H7 (cell line): ENCODE results near the gene KLK14. TPM values are rescaled to one million over a fixed set of nuclear protein-coding genes. Genes with fewer than 3 reads are reported as not detected.

Experiments
- DNase-seq: peaks from one replicate; pipeline ENCODE4 v3.0.0; 2012
- H3K27me3 ChIP-seq: 2 replicates; pipeline ENCODE4 v1.6.0; 2011; ENCODE audit warnings: mild to moderate bottlenecking, low read length; ENCODE audit not compliant: control insufficient read depth, insufficient read depth
- H3K36me3 ChIP-seq: replicated peaks from 2 replicates; pipeline ENCODE4 v1.5.1; 2011; ENCODE audit warnings: low read length; ENCODE audit not compliant: control insufficient read depth, insufficient read depth
- H3K4me3 ChIP-seq: 2 replicates; pipeline ENCODE4 v1.5.1; 2011; ENCODE audit warnings: low read depth, mild to moderate bottlenecking, control low read depth, low read length, moderate library complexity; ENCODE audit not compliant: insufficient read depth
- total RNA-seq: library from RNA; depleted of rRNA; stranded (reverse); fragments of >200 nt; shearing (Covaris generic); gene quantifications from 2 replicates; pipeline ENCODE4 v1.2.3, GENCODE V29; 2014; rRNA removed

KLK14 gene
- total RNA-seq, 1 experiment from 2014 or later, result not detected

DNA sequence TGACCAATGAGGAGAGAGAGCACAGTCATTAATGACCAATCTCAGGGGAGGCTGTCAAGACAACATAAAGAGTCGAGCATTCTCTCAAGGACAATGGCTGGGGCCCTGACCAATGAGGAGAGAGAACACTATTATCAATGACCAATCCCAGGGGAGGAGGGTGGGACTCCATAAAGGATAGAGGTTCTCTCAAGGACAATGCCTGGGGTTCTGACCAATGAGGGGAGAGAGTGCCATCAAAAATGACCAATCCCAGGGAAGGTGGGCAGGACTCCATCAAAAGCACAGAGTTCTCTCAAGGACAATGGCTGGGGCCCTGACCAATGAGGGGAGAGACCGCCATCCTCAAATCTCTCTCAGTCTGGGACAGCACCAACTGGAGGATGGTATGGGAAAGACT, 53.0 kb downstream of the KLK14 start:
- Histone ChIP-seq H3K36me3 (no peaks in the 10 kb centered on the region), H3K27me3 (no peaks in the 10 kb centered on the region), H3K4me3 (no peak overlapping the region)
- peak; percentile 66 for DNase-seq

Other genes starting within 250 kb of the KLK14 start
- gene KLK15, start 249.3 kb downstream of the KLK14 start, total RNA-seq, result not detected in 2 replicates
- gene KLK3, start 228.0 kb downstream of the KLK14 start, total RNA-seq, result not detected in 2 replicates
- gene KLK2, start 209.4 kb downstream of the KLK14 start, total RNA-seq, result not detected in 2 replicates
- not detected in 2 replicates for gene KLK4, start 171.5 kb downstream of the KLK14 start, total RNA-seq
- gene KLK5, start 129.8 kb downstream of the KLK14 start, total RNA-seq, result 1.7 TPM in 1 of 2 replicates, not detected in the other
- gene KLK6, start 113.3 kb downstream of the KLK14 start, total RNA-seq, result 0.38 and 0.74 TPM in 2 replicates
- 0.24 and 1.1 TPM in 2 replicates for gene KLK7, start 99.0 kb downstream of the KLK14 start, total RNA-seq
- gene KLK8, start 81.3 kb downstream of the KLK14 start, total RNA-seq, result 6.4 and 11.0 TPM in 2 replicates
- 0.14 and 2.4 TPM in 2 replicates for gene KLK10, start 63.2 kb downstream of the KLK14 start, total RNA-seq
- not detected in 2 replicates for gene KLK11, start 56.3 kb downstream of the KLK14 start, total RNA-seq
- gene KLK12, start 47.9 kb downstream of the KLK14 start, total RNA-seq, result not detected in 2 replicates
- gene KLK13, start 17.8 kb downstream of the KLK14 start, total RNA-seq, result 2.0 and 3.0 TPM in 2 replicates
- 12.9 and 15.3 TPM in 2 replicates for gene CTU1, start 25.5 kb upstream of the KLK14 start, total RNA-seq
- not detected in 2 replicates for gene SIGLEC9, start 42.0 kb upstream of the KLK14 start, total RNA-seq
- not detected in 2 replicates for gene SIGLEC7, start 59.4 kb upstream of the KLK14 start, total RNA-seq
- 0.04 and 0.28 TPM in 2 replicates for gene CD33, start 142.2 kb upstream of the KLK14 start, total RNA-seq
- not detected in 2 replicates for gene SIGLECL1, start 168.2 kb upstream of the KLK14 start, total RNA-seq
- gene IGLON5, start 228.8 kb upstream of the KLK14 start, total RNA-seq, result 18.2 and 24.5 TPM in 2 replicates